Neural crest cell (in vitro differentiated cells): Measurements from ENCODE around the gene CAMK1G. TPM values are rescaled to one million over a fixed set of nuclear protein-coding genes. Genes with fewer than 3 reads are reported as not detected.

Source experiments
- DNase-seq: peaks from one replicate; pipeline ENCODE4 v3.0.0; 2021; ENCODE audit warnings: low read depth, mixed read lengths, low spot score
- H3K27ac Mint-ChIP-seq: one replicate; pipeline ENCODE4 v1.8.0; 2021; ENCODE audit warnings: mild to moderate bottlenecking, mixed read lengths; ENCODE audit not compliant: unreplicated experiment
- H3K27me3 Mint-ChIP-seq: 2 replicates; pipeline ENCODE4 v1.8.0; 2021; ENCODE audit warnings: low read depth, mild to moderate bottlenecking, mixed read lengths
- H3K36me3 Mint-ChIP-seq: 2 replicates; pipeline ENCODE4 v1.8.0; 2021; ENCODE audit warnings: low read depth, mild to moderate bottlenecking, mixed read lengths
- H3K4me1 Mint-ChIP-seq: 2 replicates; pipeline ENCODE4 v1.8.0; 2021; ENCODE audit warnings: mixed read lengths
- H3K4me3 Mint-ChIP-seq: one replicate; pipeline ENCODE4 v1.8.0; 2021; ENCODE audit warnings: mild to moderate bottlenecking, mixed read lengths
- H3K9me3 Mint-ChIP-seq: 2 replicates; pipeline ENCODE4 v1.8.0; 2021; ENCODE audit warnings: mixed read lengths
- CTCF ChIP-seq: fragments of 200-600 bp; sonication (generic); conservative IDR thresholded peaks from 2 replicates; pipeline ENCODE4 v1.5.0; 2021; ENCODE audit warnings: antibody characterized with exemption, mild to moderate bottlenecking
- total RNA-seq: library from RNA; stranded (reverse); gene quantifications from 2 replicates; pipeline ENCODE4 v1.2.1, GENCODE V29; 2021

The CAMK1G gene
- total RNA-seq, 1 donor from 2014 or later = 1.8 TPM

GRCh38 chr1:209593747-209594146, 10.2 kb downstream of the CAMK1G start:
- no peak for DNase-seq
- peaks cover 20% of the 10 kb centered on the region for H3K27me3 Mint-ChIP-seq
- H3K36me3 Mint-ChIP-seq = no peaks in the 10 kb centered on the region
- no peaks in the 10 kb centered on the region for H3K9me3 Mint-ChIP-seq
- no peak for TF ChIP-seq CTCF
- no peak overlapping the region for H3K4me3 Mint-ChIP-seq
- H3K27ac Mint-ChIP-seq = no peak overlapping the region
- H3K4me1 Mint-ChIP-seq = peaks cover 8% of the 10 kb centered on the region

- H3K9me3 Mint-ChIP-seq = no peaks in the 10 kb centered on the region
- no peak overlapping the region for H3K27ac Mint-ChIP-seq
- H3K27me3 Mint-ChIP-seq = peaks cover 23% of the 10 kb centered on the region
- H3K36me3 Mint-ChIP-seq = no peaks in the 10 kb centered on the region
- no peak overlapping the region for H3K4me3 Mint-ChIP-seq
- DNase-seq = no peak
- no peak for TF ChIP-seq CTCF
- peaks cover 8% of the 10 kb centered on the region for H3K4me1 Mint-ChIP-seq
These were observed 10.9 kb downstream of the CAMK1G start for GRCh38 chr1:209594440-209594839.

GRCh38 chr1:209595028-209595427, 11.5 kb downstream of the CAMK1G start:
- peaks cover 28% of the 10 kb centered on the region for H3K27me3 Mint-ChIP-seq
- no peaks in the 10 kb centered on the region for H3K9me3 Mint-ChIP-seq
- H3K27ac Mint-ChIP-seq = peak overlapping the region; percentile 10
- no peak for DNase-seq
- no peaks in the 10 kb centered on the region for H3K36me3 Mint-ChIP-seq
- peaks cover 6% of the 10 kb centered on the region for H3K4me1 Mint-ChIP-seq
- H3K4me3 Mint-ChIP-seq = no peak overlapping the region
- no peak for TF ChIP-seq CTCF

GRCh38 chr1:209595599-209596285, 12.2 kb downstream of the CAMK1G start:
- TF ChIP-seq CTCF = no peak
- H3K4me3 Mint-ChIP-seq = no peak overlapping the region
- H3K36me3 Mint-ChIP-seq = no peaks in the 10 kb centered on the region
- H3K27me3 Mint-ChIP-seq = peaks cover 31% of the 10 kb centered on the region
- H3K9me3 Mint-ChIP-seq = no peaks in the 10 kb centered on the region
- no peak overlapping the region for H3K27ac Mint-ChIP-seq
- no peak for DNase-seq
- no peaks in the 10 kb centered on the region for H3K4me1 Mint-ChIP-seq

GRCh38 chr1:209597499-209597898, 14.0 kb downstream of the CAMK1G start:
- H3K27me3 Mint-ChIP-seq = peaks cover 36% of the 10 kb centered on the region
- H3K9me3 Mint-ChIP-seq = no peaks in the 10 kb centered on the region
- no peak for TF ChIP-seq CTCF
- H3K4me1 Mint-ChIP-seq = no peaks in the 10 kb centered on the region
- no peak overlapping the region for H3K27ac Mint-ChIP-seq
- H3K4me3 Mint-ChIP-seq = no peak overlapping the region
- no peaks in the 10 kb centered on the region for H3K36me3 Mint-ChIP-seq
- DNase-seq = no peak
